LNCaP clone FGC (cell line): Measurements from ENCODE around the gene TCF7L1.

ENCODE experiments used
- DNase-seq: peaks from one replicate; pipeline ENCODE4 v3.0.0-alpha.2; 2011; ENCODE audit warnings: low read depth
- H3K4me3 ChIP-seq: 2 replicates; pipeline ENCODE4 v1.5.1; 2011; ENCODE audit warnings: mild to moderate bottlenecking, low read depth, low read length, control low read depth
- CTCF ChIP-seq: IDR thresholded peaks from 2 replicates; pipeline ENCODE4 v1.5.1; 2012; ENCODE audit warnings: mild to moderate bottlenecking; ENCODE audit not compliant: control insufficient read depth, insufficient read depth; ENCODE audit errors: extremely low read depth

Gene TCF7L1

DNA sequence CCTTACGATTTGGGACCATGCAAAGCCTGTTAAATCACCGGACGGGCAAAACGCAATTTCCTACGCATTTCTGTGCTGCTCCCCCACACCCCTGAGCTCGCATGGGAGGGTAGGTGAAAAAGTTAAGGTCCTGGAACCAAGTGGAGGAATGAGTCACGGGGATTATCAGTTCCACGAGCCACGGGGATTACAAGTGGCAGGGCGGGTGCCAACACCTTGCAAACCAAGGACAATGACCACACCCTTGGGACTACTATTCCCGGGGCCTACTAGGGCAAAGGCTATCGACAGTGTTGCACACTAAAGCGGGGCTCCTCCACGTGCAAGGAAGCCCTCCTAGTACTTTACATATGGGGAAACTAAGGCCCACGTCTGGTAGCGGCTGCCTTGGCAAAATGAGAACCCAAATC is 220.7 kb downstream of the TCF7L1 start:
- no peak for DNase-seq
- peak overlapping the region; percentile 96 for H3K4me3 ChIP-seq
- no peak for TF ChIP-seq CTCF

GRCh38 chr2:85354286-85355072 is 221.3 kb downstream of the TCF7L1 start, which contains the start of the genes ELMOD3 and RETSAT:
Gene ELMOD3, plus strand, starts transcription at chr2:85354769. Its CDS starts 2,430 bp downstream, at chr2:85357199.
Gene RETSAT, minus strand, starts transcription at chr2:85354528. Its CDS starts 21 bp downstream, at chr2:85354507.
- no peak for TF ChIP-seq CTCF
- DNase-seq = peak; percentile 99
- H3K4me3 ChIP-seq = peak within 1 kb of the TSS; percentile 96

- peak overlapping the region; percentile 96 for H3K4me3 ChIP-seq
- TF ChIP-seq CTCF = no peak
- DNase-seq = no peak
Observed at GRCh38 chr2:85355073-85355410, 221.8 kb downstream of the TCF7L1 start.

GRCh38 chr2:85355521-85355920 is 222.3 kb downstream of the TCF7L1 start:
- H3K4me3 ChIP-seq = peak overlapping the region; percentile 96
- no peak for TF ChIP-seq CTCF
- DNase-seq = no peak

- no peak overlapping the region for H3K4me3 ChIP-seq
- no peak for TF ChIP-seq CTCF
- DNase-seq = no peak
Observed at GRCh38 chr2:85356186-85356585, 223.0 kb downstream of the TCF7L1 start.

DNA sequence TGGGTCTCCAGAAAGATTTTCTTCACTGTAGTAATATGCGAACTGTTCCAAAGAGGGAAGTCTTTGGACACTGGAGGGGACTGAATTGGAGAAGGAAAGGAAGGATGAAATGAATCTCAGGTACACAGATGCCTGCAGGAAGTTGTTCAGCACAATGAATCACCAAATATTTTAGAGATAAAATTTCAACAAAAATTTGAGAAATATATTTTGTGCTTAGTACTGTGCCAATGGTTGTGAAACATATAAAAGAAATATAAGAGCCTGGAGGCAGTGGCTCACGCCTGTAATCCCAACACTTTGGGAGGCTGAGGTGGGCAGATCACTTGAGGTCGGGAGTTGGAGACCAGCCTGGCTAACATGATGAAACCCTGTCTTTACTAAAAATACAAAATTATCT is 224.5 kb downstream of the TCF7L1 start:
- no peak for TF ChIP-seq CTCF
- DNase-seq = no peak

More for the DNA sequence above, 224.5 kb downstream of the TCF7L1 start:
- H3K4me3 ChIP-seq = no peak overlapping the region
